SHP77 treated with DMSO at 0.1 percent for 48 hours (cell line): ENCODE measurements around the gene SND1.

Source experiments
- DNase-seq: peaks from one replicate; lab custom pipeline; 2025; lab: John Stamatoyannopoulos, UW

SND1 gene

GRCh38 chr7:127768241-127768640 lies 116.2 kb downstream of the SND1 start:
- no peak for DNase-seq

- no peak for DNase-seq
Observed at GRCh38 chr7:127769137-127769536, 117.1 kb downstream of the SND1 start.

- no peak for DNase-seq
Observed at GRCh38 chr7:127769696-127770400, 117.9 kb downstream of the SND1 start.

- DNase-seq = no peak
Observed at GRCh38 chr7:127770885-127771284, 118.9 kb downstream of the SND1 start.

GRCh38 chr7:127771707-127772106 lies 119.7 kb downstream of the SND1 start:
- DNase-seq = no peak

GRCh38 chr7:127776776-127777386 lies 124.9 kb downstream of the SND1 start:
- DNase-seq = no peak

GRCh38 chr7:127780489-127780888 lies 128.5 kb downstream of the SND1 start:
- DNase-seq = no peak

GRCh38 chr7:127781081-127781480 lies 129.1 kb downstream of the SND1 start:
- DNase-seq = no peak

GRCh38 chr7:127782075-127782474 lies 130.1 kb downstream of the SND1 start:
- DNase-seq = no peak

GRCh38 chr7:127782654-127783559 lies 130.9 kb downstream of the SND1 start:
- no peak for DNase-seq

- no peak for DNase-seq
Observed at GRCh38 chr7:127786184-127786583, 134.2 kb downstream of the SND1 start.

- no peak for DNase-seq
Observed at GRCh38 chr7:127789031-127789430, 137.0 kb downstream of the SND1 start.

- no peak for DNase-seq
Observed at GRCh38 chr7:127791446-127792189, 139.6 kb downstream of the SND1 start.

GRCh38 chr7:127792528-127793342 lies 140.7 kb downstream of the SND1 start:
- DNase-seq = no peak

- no peak for DNase-seq
Observed at GRCh38 chr7:127793582-127793981, 141.6 kb downstream of the SND1 start.

- no peak for DNase-seq
Observed at GRCh38 chr7:127794136-127794535, 142.1 kb downstream of the SND1 start.

GRCh38 chr7:127794551-127794950 lies 142.6 kb downstream of the SND1 start:
- DNase-seq = no peak

GRCh38 chr7:127798023-127798422 lies 146.0 kb downstream of the SND1 start:
- no peak for DNase-seq

- no peak for DNase-seq
Observed at GRCh38 chr7:127798769-127799372, 146.9 kb downstream of the SND1 start.

GRCh38 chr7:127799535-127800305 lies 147.7 kb downstream of the SND1 start:
- no peak for DNase-seq
